ENCODE results near the gene KLK3.

The KLK3 gene

GRCh38 chr19:50843205-50843604, 11.5 kb upstream of the KLK3 start:
- TF ChIP-seq ZBTB7A (IDR thresholded peaks at IDR 0.05; ENCODE audit: low read depth), result no peak

- TF ChIP-seq TEAD4 (IDR thresholded peaks at IDR 0.05) (no peak), RAD21 (IDR thresholded peaks at IDR 0.05; ENCODE audit: low read depth) (no peak), CREB1 (IDR thresholded peaks at IDR 0.05; ENCODE audit: low read depth) (no peak)
Observed at GRCh38 chr19:50843701-50844221, 11.0 kb upstream of the KLK3 start.

GRCh38 chr19:50844296-50844935, 10.3 kb upstream of the KLK3 start:
- no peak for TF ChIP-seq YY1 (IDR thresholded peaks at IDR 0.05; ENCODE audit: low read depth)
- no peak for TF ChIP-seq TCF12 (IDR thresholded peaks at IDR 0.05; ENCODE audit: low read depth)
- TF ChIP-seq CREB1 (IDR thresholded peaks at IDR 0.05; ENCODE audit: low read depth), result no peak
- TF ChIP-seq NFIC (IDR thresholded peaks at IDR 0.05), result no peak
- no peak for TF ChIP-seq USF1 (IDR thresholded peaks at IDR 0.05)
- no peak for TF ChIP-seq TEAD4 (IDR thresholded peaks at IDR 0.05)
- no peak for TF ChIP-seq TAF1 (IDR thresholded peaks at IDR 0.05; ENCODE audit: low read depth)
- TF ChIP-seq MAX (IDR thresholded peaks at IDR 0.05), result no peak
- no peak for TF ChIP-seq CEBPB (IDR thresholded peaks at IDR 0.05)
- no peak for TF ChIP-seq REST (IDR thresholded peaks at IDR 0.05; ENCODE audit: low read depth)
- TF ChIP-seq RAD21 (IDR thresholded peaks at IDR 0.05; ENCODE audit: low read depth), result no peak
- no peak for TF ChIP-seq EGR1 (IDR thresholded peaks at IDR 0.05)
- TF ChIP-seq ZBTB7A (IDR thresholded peaks at IDR 0.05; ENCODE audit: low read depth), result no peak
- TF ChIP-seq FOXM1 (IDR thresholded peaks at IDR 0.05; ENCODE audit: borderline replicate concordance, low read depth), result no peak
- TF ChIP-seq EP300 (IDR thresholded peaks at IDR 0.05; ENCODE audit: borderline replicate concordance), result no peak

GRCh38 chr19:50850738-50851137, 4.0 kb upstream of the KLK3 start:
- no peak for TF ChIP-seq NFIC (IDR thresholded peaks at IDR 0.05)
- no peak for TF ChIP-seq TAF1 (IDR thresholded peaks at IDR 0.05; ENCODE audit: low read depth)
- no peak for TF ChIP-seq MAX (IDR thresholded peaks at IDR 0.05)
- no peak for TF ChIP-seq EP300 (IDR thresholded peaks at IDR 0.05; ENCODE audit: borderline replicate concordance)
- TF ChIP-seq RAD21 (IDR thresholded peaks at IDR 0.05; ENCODE audit: low read depth), result no peak
- TF ChIP-seq TCF12 (IDR thresholded peaks at IDR 0.05; ENCODE audit: low read depth), result no peak
- no peak for TF ChIP-seq CREB1 (IDR thresholded peaks at IDR 0.05; ENCODE audit: low read depth)
- TF ChIP-seq EGR1 (IDR thresholded peaks at IDR 0.05), result no peak
- TF ChIP-seq FOXM1 (IDR thresholded peaks at IDR 0.05; ENCODE audit: borderline replicate concordance, low read depth), result no peak
- no peak for TF ChIP-seq ZBTB7A (IDR thresholded peaks at IDR 0.05; ENCODE audit: low read depth)
- no peak for TF ChIP-seq TEAD4 (IDR thresholded peaks at IDR 0.05)
- no peak for TF ChIP-seq REST (IDR thresholded peaks at IDR 0.05; ENCODE audit: low read depth)
- TF ChIP-seq YY1 (IDR thresholded peaks at IDR 0.05; ENCODE audit: low read depth), result no peak
- TF ChIP-seq USF1 (IDR thresholded peaks at IDR 0.05), result no peak
- no peak for TF ChIP-seq CEBPB (IDR thresholded peaks at IDR 0.05)

GRCh38 chr19:50851620-50852019, 3.1 kb upstream of the KLK3 start:
- no peak for TF ChIP-seq NFIC (IDR thresholded peaks at IDR 0.05)
- TF ChIP-seq TEAD4 (IDR thresholded peaks at IDR 0.05), result no peak
- TF ChIP-seq TAF1 (IDR thresholded peaks at IDR 0.05; ENCODE audit: low read depth), result no peak
- no peak for TF ChIP-seq CREB1 (IDR thresholded peaks at IDR 0.05; ENCODE audit: low read depth)
- TF ChIP-seq USF1 (IDR thresholded peaks at IDR 0.05), result no peak
- TF ChIP-seq CEBPB (IDR thresholded peaks at IDR 0.05), result no peak
- TF ChIP-seq ZBTB7A (IDR thresholded peaks at IDR 0.05; ENCODE audit: low read depth), result no peak

GRCh38 chr19:50857366-50857765, 2.7 kb downstream of the KLK3 start:
- no peak for TF ChIP-seq USF1 (IDR thresholded peaks at IDR 0.05)
- TF ChIP-seq NFIC (IDR thresholded peaks at IDR 0.05), result no peak
- no peak for TF ChIP-seq YY1 (IDR thresholded peaks at IDR 0.05; ENCODE audit: low read depth)
- no peak for TF ChIP-seq CREB1 (IDR thresholded peaks at IDR 0.05; ENCODE audit: low read depth)
- no peak for TF ChIP-seq RAD21 (IDR thresholded peaks at IDR 0.05; ENCODE audit: low read depth)
- no peak for TF ChIP-seq TEAD4 (IDR thresholded peaks at IDR 0.05)
- no peak for TF ChIP-seq FOXM1 (IDR thresholded peaks at IDR 0.05; ENCODE audit: borderline replicate concordance, low read depth)
- TF ChIP-seq EP300 (IDR thresholded peaks at IDR 0.05; ENCODE audit: borderline replicate concordance), result no peak
- no peak for TF ChIP-seq EGR1 (IDR thresholded peaks at IDR 0.05)
- TF ChIP-seq CEBPB (IDR thresholded peaks at IDR 0.05), result no peak
- no peak for TF ChIP-seq TCF12 (IDR thresholded peaks at IDR 0.05; ENCODE audit: low read depth)
- no peak for TF ChIP-seq TAF1 (IDR thresholded peaks at IDR 0.05; ENCODE audit: low read depth)
- TF ChIP-seq ZBTB7A (IDR thresholded peaks at IDR 0.05; ENCODE audit: low read depth), result no peak

Measured in Ishikawa (cell line).